BJ (cell line): ENCODE results near the gene CDH23. TPM values are rescaled to one million over a fixed set of nuclear protein-coding genes. Genes with fewer than 3 reads are reported as not detected.

ENCODE experiments used
- CTCF ChIA-PET: fragments of 350-600 bp; formaldehyde crosslinking; extraction: SDS; loops from one replicate; lab custom pipeline; 2021; ENCODE audit warnings: antibody characterized with exemption, inconsistent platforms; lab: Yijun Ruan, JAX
- POLR2A ChIA-PET: fragments of 300-600 bp; sonication (Branson Sonifier 250); formaldehyde crosslinking; extraction: SDS; loops from one replicate; lab custom pipeline; 2021; ENCODE audit warnings: antibody characterized with exemption; lab: Charles Lee
- DNase-seq: peaks from one replicate; pipeline ENCODE4 v3.0.0-alpha.2; 2011; ENCODE audit warnings: low read depth
- H3K27me3 ChIP-seq: 2 replicates; pipeline ENCODE4 v1.6.0; 2011; ENCODE audit warnings: low read length; ENCODE audit not compliant: control insufficient read depth, insufficient read depth
- H3K36me3 ChIP-seq: 2 replicates; pipeline ENCODE4 v1.5.1; 2011; ENCODE audit warnings: low read length; ENCODE audit not compliant: control insufficient read depth, insufficient read depth
- H3K4me3 ChIP-seq: 2 replicates; pipeline ENCODE4 v1.5.1; 2011; ENCODE audit warnings: low read depth, mild to moderate bottlenecking, control low read depth, low read length
- polyA plus RNA-seq: library from polyadenylated mRNA; depleted of rRNA; stranded (reverse); fragments of >200 nt; gene quantifications from 2 replicates; pipeline ENCODE4 v1.2.3, GENCODE V29; 2011
- TF ChIP-seq, protein P1 (sequence below): IDR thresholded peaks from 2 replicates; pipeline ENCODE4 v1.5.1; 2011; ENCODE audit warnings: low read depth, mild to moderate bottlenecking, control low read depth, inconsistent platforms, low read length, moderate library complexity; ENCODE audit not compliant: insufficient read depth

CDH23 gene
- polyA plus RNA-seq, 1 experiment, result 0.05 TPM

DNA sequence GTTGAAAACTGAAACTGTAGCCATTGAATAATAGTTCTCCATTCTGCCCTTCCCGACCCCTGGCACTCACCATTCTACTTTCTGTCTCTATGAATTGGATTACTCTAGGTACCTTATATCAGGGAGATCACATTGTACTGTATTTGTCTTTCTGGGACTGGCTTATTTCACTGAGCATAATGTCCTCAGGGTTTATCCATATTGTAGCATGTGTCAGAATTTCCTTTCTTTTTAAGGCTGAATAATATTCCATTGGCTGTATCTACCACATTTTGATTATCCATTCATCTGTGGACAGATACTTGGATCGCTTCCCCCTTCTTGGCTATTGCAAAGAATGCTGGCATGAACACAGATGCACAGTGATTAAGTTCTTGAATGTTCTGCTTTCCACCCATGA, 107.4 kb downstream of the CDH23 start:
- ChIA-PET POLR2A (no interaction called here), CTCF (no interaction called here)
- TF ChIP-seq, protein P1, sequence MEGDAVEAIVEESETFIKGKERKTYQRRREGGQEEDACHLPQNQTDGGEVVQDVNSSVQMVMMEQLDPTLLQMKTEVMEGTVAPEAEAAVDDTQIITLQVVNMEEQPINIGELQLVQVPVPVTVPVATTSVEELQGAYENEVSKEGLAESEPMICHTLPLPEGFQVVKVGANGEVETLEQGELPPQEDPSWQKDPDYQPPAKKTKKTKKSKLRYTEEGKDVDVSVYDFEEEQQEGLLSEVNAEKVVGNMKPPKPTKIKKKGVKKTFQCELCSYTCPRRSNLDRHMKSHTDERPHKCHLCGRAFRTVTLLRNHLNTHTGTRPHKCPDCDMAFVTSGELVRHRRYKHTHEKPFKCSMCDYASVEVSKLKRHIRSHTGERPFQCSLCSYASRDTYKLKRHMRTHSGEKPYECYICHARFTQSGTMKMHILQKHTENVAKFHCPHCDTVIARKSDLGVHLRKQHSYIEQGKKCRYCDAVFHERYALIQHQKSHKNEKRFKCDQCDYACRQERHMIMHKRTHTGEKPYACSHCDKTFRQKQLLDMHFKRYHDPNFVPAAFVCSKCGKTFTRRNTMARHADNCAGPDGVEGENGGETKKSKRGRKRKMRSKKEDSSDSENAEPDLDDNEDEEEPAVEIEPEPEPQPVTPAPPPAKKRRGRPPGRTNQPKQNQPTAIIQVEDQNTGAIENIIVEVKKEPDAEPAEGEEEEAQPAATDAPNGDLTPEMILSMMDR, result no peak
- no peak for DNase-seq
- Histone ChIP-seq H3K36me3 (no peaks in the 10 kb centered on the region), H3K4me3 (no peak overlapping the region), H3K27me3 (peaks cover 5% of the 10 kb centered on the region)

DNA sequence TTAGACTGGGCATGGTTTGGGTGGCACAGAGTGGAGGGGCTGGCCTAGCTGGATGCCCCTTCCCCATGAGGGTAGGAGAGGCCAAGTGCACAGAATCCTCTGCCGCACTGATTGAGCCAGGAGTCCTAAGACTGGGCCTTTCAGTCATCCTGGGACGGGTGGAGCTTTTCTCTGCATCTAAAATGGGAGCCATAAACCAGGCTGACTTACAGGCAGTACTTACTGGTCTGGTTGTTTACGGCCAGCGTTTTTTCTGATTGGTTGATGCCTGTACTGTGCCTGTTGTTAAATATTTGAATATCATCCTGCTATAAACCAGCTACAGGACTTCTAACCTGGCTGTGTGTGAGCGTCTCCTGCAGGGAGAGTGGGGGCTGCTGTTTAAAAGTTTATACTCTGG, 107.8 kb downstream of the CDH23 start:
- Histone ChIP-seq H3K27me3 (peaks cover 5% of the 10 kb centered on the region), H3K36me3 (no peaks in the 10 kb centered on the region), H3K4me3 (no peak overlapping the region)
- TF ChIP-seq, protein P1, result no peak
- CTCF ChIA-PET, result no interaction called here
- DNase-seq, result no peak
- POLR2A ChIA-PET, result no interaction called here

DNA sequence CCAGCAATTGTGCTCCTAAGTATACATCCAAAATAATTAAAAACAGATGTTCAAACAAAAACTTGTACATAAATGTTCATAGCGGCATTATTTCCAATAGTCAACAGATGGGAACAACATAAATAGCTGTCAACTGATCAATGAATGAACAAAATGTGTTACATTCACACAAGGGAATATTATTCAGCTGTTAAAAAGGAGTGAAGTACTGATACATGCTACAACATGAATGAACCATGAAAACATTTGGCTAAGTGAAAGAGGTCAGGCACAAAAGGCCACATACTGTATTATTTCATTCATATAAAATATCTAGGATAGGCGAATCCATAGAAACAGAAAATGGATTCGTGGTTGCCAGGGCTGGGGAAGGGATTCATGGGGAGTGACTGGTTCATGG, 109.1 kb downstream of the CDH23 start:
- peaks cover 5% of the 10 kb centered on the region for H3K27me3 ChIP-seq
- H3K36me3 ChIP-seq, result no peaks in the 10 kb centered on the region
- DNase-seq, result no peak
- ChIA-PET CTCF (interaction anchor here (1.5 kb wide), 1 partner anchor 16 kb away, joined by 3 read pairs; no protein-coding TSS in a partner anchor), POLR2A (no interaction called here)
- TF ChIP-seq, protein P1, result no peak
- H3K4me3 ChIP-seq, result no peak overlapping the region

DNA sequence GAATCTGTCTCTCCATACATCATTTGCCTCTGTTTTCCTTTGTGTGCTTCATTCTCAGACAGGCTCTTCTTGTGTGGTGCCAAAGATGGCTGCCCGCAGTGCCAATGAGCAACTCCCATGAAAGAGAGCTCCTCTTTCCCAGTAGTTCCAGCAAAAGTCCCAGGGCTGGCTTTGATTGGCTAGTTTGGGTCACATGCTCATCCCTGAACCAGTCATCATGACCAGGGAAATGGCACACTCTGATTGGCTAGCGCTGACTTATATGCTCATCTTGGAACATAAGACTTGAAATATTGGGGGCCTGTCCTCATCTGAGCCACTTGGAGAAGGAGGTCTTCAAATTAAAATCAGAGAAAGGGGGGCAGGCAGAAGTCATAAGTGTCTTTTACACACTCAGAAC, 112.7 kb downstream of the CDH23 start:
- H3K4me3 ChIP-seq, result no peak overlapping the region
- CTCF ChIA-PET, result interaction anchor here (1.5 to 2.3 kb wide), 3 partner anchors 10 to 61 kb away, joined by 3 to 7 read pairs (median 4); no protein-coding TSS in a partner anchor
- TF ChIP-seq, protein P1, result no peak
- no peak for DNase-seq
- no peaks in the 10 kb centered on the region for H3K36me3 ChIP-seq
- peaks cover 1% of the 10 kb centered on the region for H3K27me3 ChIP-seq
- POLR2A ChIA-PET, result no interaction called here

DNA sequence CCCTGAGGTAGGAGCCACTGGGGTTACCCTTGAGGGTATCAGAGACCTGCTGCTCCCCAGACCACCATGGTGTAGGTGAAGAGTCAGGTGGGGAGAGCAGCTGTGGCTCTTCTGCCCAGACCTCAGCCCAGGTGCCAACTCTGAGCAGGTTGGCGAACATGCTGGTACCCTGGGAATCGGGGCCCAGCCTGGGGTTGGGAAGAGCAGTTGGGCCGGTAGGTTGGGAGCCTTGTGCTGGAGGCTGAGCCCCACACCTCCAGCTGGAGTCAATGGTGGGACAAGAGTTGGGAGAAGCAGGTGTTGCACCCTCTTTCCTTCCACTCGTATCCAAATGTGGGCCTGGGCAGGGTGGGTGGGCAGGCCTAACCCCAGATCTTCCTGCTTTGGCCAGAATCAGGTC, 114.5 kb downstream of the CDH23 start:
- Histone ChIP-seq H3K36me3 (no peaks in the 10 kb centered on the region), H3K27me3 (no peaks in the 10 kb centered on the region; the same call in 1 of the 2 replicates), H3K4me3 (no peak overlapping the region)
- ChIA-PET CTCF (no interaction called here), POLR2A (no interaction called here)
- TF ChIP-seq, protein P1, result no peak
- DNase-seq, result no peak
